HEK293 (cell line): ENCODE results near the gene GNB4.

Experiments
- CTCF ChIA-PET: fragments of 350-600 bp; formaldehyde crosslinking; extraction: SDS; loops from one replicate; lab custom pipeline; 2021; ENCODE audit warnings: antibody characterized with exemption; lab: Yijun Ruan, JAX
- POLR2A ChIA-PET: fragments of 300-600 bp; formaldehyde crosslinking; extraction: SDS; loops from one replicate; lab custom pipeline; 2020; ENCODE audit warnings: antibody characterized with exemption, inconsistent platforms; lab: Yijun Ruan, JAX
- H3K27ac ChIP-seq: fragments of 200-500 bp; sonication (Bioruptor generic); 2 replicates; pipeline ENCODE4 v1.5.1; 2014; ENCODE audit warnings: low read depth, low read length, control low read depth, inconsistent platforms; ENCODE audit errors: extremely low read depth
- H3K36me3 ChIP-seq, 2 experiments: fragments of 200-500 bp in 1 of 2; sonication (Bioruptor generic) in 1 of 2; 1 replicate in 1 of 2; 2 replicates in 1 of 2; pipeline ENCODE4 v1.5.1; 2014 to 2017; ENCODE audit warnings: inconsistent platforms in 2 of 2, low read length in 2 of 2; ENCODE audit not compliant: control insufficient read depth in 2 of 2, insufficient read depth in 1 of 2
- H3K4me1 ChIP-seq: fragments of 200-500 bp; sonication (Bioruptor generic); 2 replicates; pipeline ENCODE4 v1.5.1; 2014; ENCODE audit warnings: mild to moderate bottlenecking, low read length, inconsistent platforms; ENCODE audit not compliant: control insufficient read depth, insufficient read depth
- H3K4me3 ChIP-seq: 2 replicates; pipeline ENCODE4 v1.5.1; 2011; ENCODE audit warnings: low read depth, mild to moderate bottlenecking, control low read depth, low read length, moderate library complexity
- H3K9me3 ChIP-seq: fragments of 200-500 bp; sonication (Bioruptor generic); 2 replicates; pipeline ENCODE4 v1.5.1; 2014; ENCODE audit warnings: low read depth, low read length, inconsistent platforms; ENCODE audit not compliant: control insufficient read depth, insufficient read depth
- BCL11A ChIP-seq: fragments of 450-650 bp; formaldehyde crosslinking; IDR thresholded peaks from 2 replicates; pipeline ENCODE4 v1.5.1; 2016; ENCODE audit warnings: low read depth, missing biosample characterization, missing genetic modification characterization
- IKZF3 ChIP-seq: fragments of 450-650 bp; IDR thresholded peaks from 2 replicates; pipeline ENCODE4 v1.5.0; 2018; ENCODE audit warnings: missing biosample characterization, mild to moderate bottlenecking, missing genetic modification characterization, moderate library complexity
- KLF1 ChIP-seq: fragments of 450-650 bp; formaldehyde crosslinking; IDR thresholded peaks from 2 replicates; pipeline ENCODE4 v1.5.1; 2016; ENCODE audit warnings: missing biosample characterization, missing genetic modification characterization
- KLF16 ChIP-seq: fragments of 450-650 bp; formaldehyde crosslinking; IDR thresholded peaks from 2 replicates; pipeline ENCODE4 v1.5.1; 2017; ENCODE audit warnings: missing biosample characterization, missing genetic modification characterization
- PRDM1 ChIP-seq: fragments of 450-650 bp; formaldehyde crosslinking; IDR thresholded peaks from 2 replicates; pipeline ENCODE4; 2016; ENCODE audit warnings: missing biosample characterization, missing genetic modification characterization
- SCRT1 ChIP-seq: fragments of 450-650 bp; formaldehyde crosslinking; IDR thresholded peaks from 2 replicates; pipeline ENCODE4 v1.5.1; 2016; ENCODE audit warnings: missing biosample characterization, missing genetic modification characterization, borderline replicate concordance
- TRIM28 ChIP-seq: IDR thresholded peaks from 2 replicates; pipeline ENCODE4 v1.6.1; 2011; ENCODE audit warnings: low read length, control low read depth, borderline replicate concordance
- ZFP3 ChIP-seq: fragments of 450-650 bp; formaldehyde crosslinking; IDR thresholded peaks from 2 replicates; pipeline ENCODE4 v1.5.1; 2016; ENCODE audit warnings: low read depth, missing biosample characterization, missing genetic modification characterization
- ZNF138 ChIP-seq: fragments of 450-650 bp; formaldehyde crosslinking; IDR thresholded peaks from 2 replicates; pipeline ENCODE4 v1.5.1; 2016; ENCODE audit warnings: missing biosample characterization, missing genetic modification characterization, borderline replicate concordance
- ZNF2 ChIP-seq: fragments of 450-650 bp; formaldehyde crosslinking; IDR thresholded peaks from 2 replicates; pipeline ENCODE4 v1.5.1; 2016; ENCODE audit warnings: missing biosample characterization, missing genetic modification characterization
- ZNF223 ChIP-seq: fragments of 450-650 bp; formaldehyde crosslinking; IDR thresholded peaks from 2 replicates; pipeline ENCODE4 v1.5.1; 2016; ENCODE audit warnings: missing biosample characterization, missing genetic modification characterization
- ZNF335 ChIP-seq: fragments of 450-650 bp; formaldehyde crosslinking; conservative IDR thresholded peaks from 2 replicates; pipeline ENCODE4 v1.5.1; 2016; ENCODE audit warnings: missing biosample characterization, missing genetic modification characterization
- ZNF354C ChIP-seq: fragments of 450-650 bp; formaldehyde crosslinking; IDR thresholded peaks from 2 replicates; pipeline ENCODE4 v1.5.1; 2016; ENCODE audit warnings: missing biosample characterization, missing genetic modification characterization, low read depth, borderline replicate concordance
- ZNF544 ChIP-seq: fragments of 450-650 bp; formaldehyde crosslinking; IDR thresholded peaks from 2 replicates; pipeline ENCODE4 v1.5.0; 2017; ENCODE audit warnings: missing biosample characterization, missing genetic modification characterization
- ZNF585B ChIP-seq: fragments of 450-650 bp; formaldehyde crosslinking; IDR thresholded peaks from 2 replicates; pipeline ENCODE4 v1.5.1; 2016; ENCODE audit warnings: missing biosample characterization, missing genetic modification characterization
- ZNF596 ChIP-seq: fragments of 450-650 bp; IDR thresholded peaks from 2 replicates; pipeline ENCODE4 v1.5.0; 2018; ENCODE audit warnings: missing biosample characterization, mild to moderate bottlenecking, missing genetic modification characterization, moderate library complexity
- TF ChIP-seq, protein P1 (sequence below): fragments of 450-650 bp; formaldehyde crosslinking; IDR thresholded peaks from 2 replicates; pipeline ENCODE4 v1.5.1; 2016; ENCODE audit warnings: missing biosample characterization, missing genetic modification characterization
- TF ChIP-seq, protein P2 (sequence below): fragments of 450-650 bp; IDR thresholded peaks from 2 replicates; pipeline ENCODE4 v1.5.1; 2018; ENCODE audit warnings: missing biosample characterization, mild to moderate bottlenecking, missing genetic modification characterization
- TF ChIP-seq, protein P3 (sequence below): fragments of 450-650 bp; formaldehyde crosslinking; IDR thresholded peaks from 2 replicates; pipeline ENCODE4 v1.5.1; 2017; ENCODE audit warnings: missing biosample characterization, missing genetic modification characterization
- TF ChIP-seq, protein P4 (sequence below): fragments of 450-650 bp; formaldehyde crosslinking; IDR thresholded peaks from 2 replicates; pipeline ENCODE4 v1.5.1; 2016; ENCODE audit warnings: missing biosample characterization, missing genetic modification characterization, borderline replicate concordance
- TF ChIP-seq, protein P5 (sequence below): fragments of 450-650 bp; formaldehyde crosslinking; IDR thresholded peaks from 2 replicates; pipeline ENCODE4 v1.5.1; 2016; ENCODE audit warnings: missing biosample characterization, missing genetic modification characterization, borderline replicate concordance

GNB4 gene

DNA sequence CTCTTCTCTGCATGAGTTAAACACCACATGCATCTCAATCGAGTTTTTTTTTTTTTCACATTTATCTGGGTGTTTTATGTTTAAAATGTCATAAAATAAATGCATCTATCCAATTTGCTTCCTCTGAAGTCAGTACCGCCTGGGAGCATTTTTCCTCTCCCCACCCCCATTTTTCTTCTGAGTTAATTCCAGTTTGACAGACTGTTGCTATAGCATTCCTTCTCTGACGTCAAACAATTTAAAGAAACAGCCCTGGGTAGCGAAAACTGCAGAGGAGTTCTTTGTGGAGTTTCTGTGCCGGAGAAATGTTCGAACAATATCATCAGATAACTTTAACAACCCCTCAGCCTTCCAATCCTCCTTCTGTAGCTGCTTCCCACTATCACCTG is 900 bp upstream of the GNB4 start:
- POLR2A ChIA-PET: no interaction called here
- H3K27ac ChIP-seq: no peak overlapping the region
- H3K36me3 ChIP-seq: no peaks in the 10 kb centered on the region
- no peak overlapping the region for H3K4me3 ChIP-seq
- H3K9me3 ChIP-seq: no peaks in the 10 kb centered on the region
- TF ChIP-seq ZNF335 (peak; percentile 66; the same call in 1 of the 2 replicates), ZNF2 (tag by site-specific recombination) (no peak), ZNF596 (tag by site-specific recombination) (no peak), ZFP3 (tag by site-specific recombination) (no peak), KLF1 (tag by site-specific recombination) (no peak), PRDM1 (no peak), TRIM28 (no peak), SCRT1 (tag by site-specific recombination) (no peak), IKZF3 (tag by site-specific recombination) (peak; percentile 54; the same call in 1 of the 2 replicates), ZNF585B (tag by site-specific recombination) (no peak), BCL11A (no peak), ZNF138 (tag by site-specific recombination) (no peak), ZNF354C (no peak), ZNF544 (no peak)
- TF ChIP-seq, protein P1, sequence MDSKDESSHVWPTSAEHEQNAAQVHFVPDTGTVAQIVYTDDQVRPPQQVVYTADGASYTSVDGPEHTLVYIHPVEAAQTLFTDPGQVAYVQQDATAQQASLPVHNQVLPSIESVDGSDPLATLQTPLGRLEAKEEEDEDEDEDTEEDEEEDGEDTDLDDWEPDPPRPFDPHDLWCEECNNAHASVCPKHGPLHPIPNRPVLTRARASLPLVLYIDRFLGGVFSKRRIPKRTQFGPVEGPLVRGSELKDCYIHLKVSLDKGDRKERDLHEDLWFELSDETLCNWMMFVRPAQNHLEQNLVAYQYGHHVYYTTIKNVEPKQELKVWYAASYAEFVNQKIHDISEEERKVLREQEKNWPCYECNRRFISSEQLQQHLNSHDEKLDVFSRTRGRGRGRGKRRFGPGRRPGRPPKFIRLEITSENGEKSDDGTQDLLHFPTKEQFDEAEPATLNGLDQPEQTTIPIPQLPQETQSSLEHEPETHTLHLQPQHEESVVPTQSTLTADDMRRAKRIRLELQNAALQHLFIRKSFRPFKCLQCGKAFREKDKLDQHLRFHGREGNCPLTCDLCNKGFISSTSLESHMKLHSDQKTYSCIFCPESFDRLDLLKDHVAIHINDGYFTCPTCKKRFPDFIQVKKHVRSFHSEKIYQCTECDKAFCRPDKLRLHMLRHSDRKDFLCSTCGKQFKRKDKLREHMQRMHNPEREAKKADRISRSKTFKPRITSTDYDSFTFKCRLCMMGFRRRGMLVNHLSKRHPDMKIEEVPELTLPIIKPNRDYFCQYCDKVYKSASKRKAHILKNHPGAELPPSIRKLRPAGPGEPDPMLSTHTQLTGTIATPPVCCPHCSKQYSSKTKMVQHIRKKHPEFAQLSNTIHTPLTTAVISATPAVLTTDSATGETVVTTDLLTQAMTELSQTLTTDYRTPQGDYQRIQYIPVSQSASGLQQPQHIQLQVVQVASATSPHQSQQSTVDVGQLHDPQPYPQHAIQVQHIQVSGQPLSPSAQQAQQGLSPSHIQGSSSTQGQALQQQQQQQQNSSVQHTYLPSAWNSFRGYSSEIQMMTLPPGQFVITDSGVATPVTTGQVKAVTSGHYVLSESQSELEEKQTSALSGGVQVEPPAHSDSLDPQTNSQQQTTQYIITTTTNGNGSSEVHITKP: no peak
- TF ChIP-seq, protein P2, sequence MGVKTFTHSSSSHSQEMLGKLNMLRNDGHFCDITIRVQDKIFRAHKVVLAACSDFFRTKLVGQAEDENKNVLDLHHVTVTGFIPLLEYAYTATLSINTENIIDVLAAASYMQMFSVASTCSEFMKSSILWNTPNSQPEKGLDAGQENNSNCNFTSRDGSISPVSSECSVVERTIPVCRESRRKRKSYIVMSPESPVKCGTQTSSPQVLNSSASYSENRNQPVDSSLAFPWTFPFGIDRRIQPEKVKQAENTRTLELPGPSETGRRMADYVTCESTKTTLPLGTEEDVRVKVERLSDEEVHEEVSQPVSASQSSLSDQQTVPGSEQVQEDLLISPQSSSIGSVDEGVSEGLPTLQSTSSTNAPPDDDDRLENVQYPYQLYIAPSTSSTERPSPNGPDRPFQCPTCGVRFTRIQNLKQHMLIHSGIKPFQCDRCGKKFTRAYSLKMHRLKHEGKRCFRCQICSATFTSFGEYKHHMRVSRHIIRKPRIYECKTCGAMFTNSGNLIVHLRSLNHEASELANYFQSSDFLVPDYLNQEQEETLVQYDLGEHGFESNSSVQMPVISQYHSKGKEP (tag by site-specific recombination): peak; percentile 62
- TF ChIP-seq, protein P3, sequence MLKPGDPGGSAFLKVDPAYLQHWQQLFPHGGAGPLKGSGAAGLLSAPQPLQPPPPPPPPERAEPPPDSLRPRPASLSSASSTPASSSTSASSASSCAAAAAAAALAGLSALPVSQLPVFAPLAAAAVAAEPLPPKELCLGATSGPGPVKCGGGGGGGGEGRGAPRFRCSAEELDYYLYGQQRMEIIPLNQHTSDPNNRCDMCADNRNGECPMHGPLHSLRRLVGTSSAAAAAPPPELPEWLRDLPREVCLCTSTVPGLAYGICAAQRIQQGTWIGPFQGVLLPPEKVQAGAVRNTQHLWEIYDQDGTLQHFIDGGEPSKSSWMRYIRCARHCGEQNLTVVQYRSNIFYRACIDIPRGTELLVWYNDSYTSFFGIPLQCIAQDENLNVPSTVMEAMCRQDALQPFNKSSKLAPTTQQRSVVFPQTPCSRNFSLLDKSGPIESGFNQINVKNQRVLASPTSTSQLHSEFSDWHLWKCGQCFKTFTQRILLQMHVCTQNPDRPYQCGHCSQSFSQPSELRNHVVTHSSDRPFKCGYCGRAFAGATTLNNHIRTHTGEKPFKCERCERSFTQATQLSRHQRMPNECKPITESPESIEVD (tag by site-specific recombination): peak; percentile 96
- no peaks in the 10 kb centered on the region; the same call in 1 of the 2 replicates for H3K4me1 ChIP-seq
- CTCF ChIA-PET: no interaction called here

DNA sequence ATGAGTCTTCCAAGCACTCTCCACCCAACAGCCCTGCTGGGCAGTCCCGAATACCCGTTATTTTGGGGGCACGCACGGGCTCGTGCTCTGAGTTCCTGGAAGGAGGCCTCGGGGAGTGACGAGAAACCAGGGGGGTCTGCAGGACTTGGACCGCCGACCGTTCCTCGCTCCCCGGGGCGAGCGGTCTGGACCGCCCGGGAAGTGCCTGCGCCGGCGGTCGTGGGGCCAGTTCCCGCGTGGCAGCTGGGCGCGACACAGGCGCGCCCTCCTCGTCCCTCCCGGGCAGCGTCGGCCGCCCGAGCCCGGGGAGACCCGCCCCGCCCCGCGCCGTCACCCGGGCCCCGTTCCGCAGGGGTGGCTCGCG is 387 bp downstream of the GNB4 start:
- ChIA-PET POLR2A (interaction anchor here (0.6 to 1.2 kb wide), 3 partner anchors 50 to 154 kb away, joined by 3 to 10 read pairs (median 3); partner anchors contain the start of gene ACTL6A), CTCF (interaction anchor here (0.5 to 0.9 kb wide), 3 partner anchors 32 to 108 kb away, joined by 3 read pairs; no protein-coding TSS in a partner anchor)
- Histone ChIP-seq H3K27ac (peak overlapping the region; percentile 69; the same call in 1 of the 2 replicates), H3K4me1 (no peaks in the 10 kb centered on the region; the same call in 1 of the 2 replicates), H3K4me3 (peak overlapping the region; percentile 84), H3K9me3 (no peaks in the 10 kb centered on the region), H3K36me3 (no peaks in the 10 kb centered on the region)
- TF ChIP-seq, protein P4, sequence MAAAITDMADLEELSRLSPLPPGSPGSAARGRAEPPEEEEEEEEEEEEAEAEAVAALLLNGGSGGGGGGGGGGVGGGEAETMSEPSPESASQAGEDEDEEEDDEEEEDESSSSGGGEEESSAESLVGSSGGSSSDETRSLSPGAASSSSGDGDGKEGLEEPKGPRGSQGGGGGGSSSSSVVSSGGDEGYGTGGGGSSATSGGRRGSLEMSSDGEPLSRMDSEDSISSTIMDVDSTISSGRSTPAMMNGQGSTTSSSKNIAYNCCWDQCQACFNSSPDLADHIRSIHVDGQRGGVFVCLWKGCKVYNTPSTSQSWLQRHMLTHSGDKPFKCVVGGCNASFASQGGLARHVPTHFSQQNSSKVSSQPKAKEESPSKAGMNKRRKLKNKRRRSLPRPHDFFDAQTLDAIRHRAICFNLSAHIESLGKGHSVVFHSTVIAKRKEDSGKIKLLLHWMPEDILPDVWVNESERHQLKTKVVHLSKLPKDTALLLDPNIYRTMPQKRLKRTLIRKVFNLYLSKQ (tag by site-specific recombination): no peak
- no peak for TF ChIP-seq KLF16 (tag by site-specific recombination)
- TF ChIP-seq, protein P5, sequence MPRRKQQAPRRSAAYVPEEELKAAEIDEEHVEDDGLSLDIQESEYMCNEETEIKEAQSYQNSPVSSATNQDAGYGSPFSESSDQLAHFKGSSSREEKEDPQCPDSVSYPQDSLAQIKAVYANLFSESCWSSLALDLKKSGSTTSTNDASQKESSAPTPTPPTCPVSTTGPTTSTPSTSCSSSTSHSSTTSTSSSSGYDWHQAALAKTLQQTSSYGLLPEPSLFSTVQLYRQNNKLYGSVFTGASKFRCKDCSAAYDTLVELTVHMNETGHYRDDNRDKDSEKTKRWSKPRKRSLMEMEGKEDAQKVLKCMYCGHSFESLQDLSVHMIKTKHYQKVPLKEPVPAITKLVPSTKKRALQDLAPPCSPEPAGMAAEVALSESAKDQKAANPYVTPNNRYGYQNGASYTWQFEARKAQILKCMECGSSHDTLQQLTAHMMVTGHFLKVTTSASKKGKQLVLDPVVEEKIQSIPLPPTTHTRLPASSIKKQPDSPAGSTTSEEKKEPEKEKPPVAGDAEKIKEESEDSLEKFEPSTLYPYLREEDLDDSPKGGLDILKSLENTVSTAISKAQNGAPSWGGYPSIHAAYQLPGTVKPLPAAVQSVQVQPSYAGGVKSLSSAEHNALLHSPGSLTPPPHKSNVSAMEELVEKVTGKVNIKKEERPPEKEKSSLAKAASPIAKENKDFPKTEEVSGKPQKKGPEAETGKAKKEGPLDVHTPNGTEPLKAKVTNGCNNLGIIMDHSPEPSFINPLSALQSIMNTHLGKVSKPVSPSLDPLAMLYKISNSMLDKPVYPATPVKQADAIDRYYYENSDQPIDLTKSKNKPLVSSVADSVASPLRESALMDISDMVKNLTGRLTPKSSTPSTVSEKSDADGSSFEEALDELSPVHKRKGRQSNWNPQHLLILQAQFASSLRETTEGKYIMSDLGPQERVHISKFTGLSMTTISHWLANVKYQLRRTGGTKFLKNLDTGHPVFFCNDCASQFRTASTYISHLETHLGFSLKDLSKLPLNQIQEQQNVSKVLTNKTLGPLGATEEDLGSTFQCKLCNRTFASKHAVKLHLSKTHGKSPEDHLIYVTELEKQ (tag by site-specific recombination): no peak
- TF ChIP-seq ZNF223 (tag by site-specific recombination): no peak
